Measurements from ENCODE around the gene TTLL1.
"Not testable (repeated sequence)": the region's sequence is repeated elsewhere in the genome, so short reads cannot be mapped to it uniquely, and the experiment has no call there.

The TTLL1 gene

GRCh38 chr22:43109921-43110443 lies 20.8 kb upstream of the TTLL1 start:
- DNase-seq: no peak

DNA sequence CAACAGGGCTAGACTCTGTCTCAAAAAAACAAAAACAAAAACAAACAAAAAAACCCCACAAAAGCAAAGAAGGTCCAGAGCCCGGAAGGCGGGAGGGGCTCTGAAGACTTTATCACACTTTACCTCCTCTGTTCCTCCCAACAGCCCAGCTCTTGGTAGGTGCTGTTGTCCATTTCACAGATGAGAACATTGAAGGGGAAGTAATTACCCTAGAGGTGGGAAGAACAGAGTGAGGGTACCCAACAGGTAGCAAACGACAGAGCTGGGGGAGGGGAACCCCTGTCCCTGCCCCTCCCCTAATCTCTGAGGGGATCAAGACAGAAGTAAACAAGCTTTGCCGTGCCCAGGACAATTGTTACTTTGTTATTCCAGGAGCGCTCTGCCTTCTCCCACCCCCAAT lies 20.3 kb upstream of the TTLL1 start:
- DNase-seq: no peak

DNA sequence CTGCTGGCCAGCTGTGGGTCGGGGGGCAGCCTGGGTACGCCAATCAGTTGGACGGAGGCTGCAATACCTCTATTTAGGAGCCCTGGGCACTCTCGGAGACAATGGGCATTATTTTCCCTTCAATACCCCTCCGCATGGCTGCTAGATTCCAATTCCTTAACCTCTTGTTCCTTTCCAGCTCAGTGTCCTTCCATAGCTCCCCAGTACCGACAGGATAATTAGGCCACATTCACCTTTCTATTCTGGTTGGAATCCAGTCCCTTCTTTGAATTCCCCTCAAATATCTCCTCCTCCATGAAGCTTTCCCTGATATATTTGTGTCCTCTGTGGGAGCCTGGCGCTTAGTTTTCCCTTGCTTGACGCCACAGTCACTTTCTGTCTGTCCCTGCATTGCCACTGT lies 17.1 kb upstream of the TTLL1 start:
- DNase-seq: no peak

GRCh38 chr22:43104950-43105349 lies 15.8 kb upstream of the TTLL1 start:
- not testable (repeated sequence) for DNase-seq

- not testable (repeated sequence) for DNase-seq
Observed at GRCh38 chr22:43104056-43104625, 14.9 kb upstream of the TTLL1 start.

DNA sequence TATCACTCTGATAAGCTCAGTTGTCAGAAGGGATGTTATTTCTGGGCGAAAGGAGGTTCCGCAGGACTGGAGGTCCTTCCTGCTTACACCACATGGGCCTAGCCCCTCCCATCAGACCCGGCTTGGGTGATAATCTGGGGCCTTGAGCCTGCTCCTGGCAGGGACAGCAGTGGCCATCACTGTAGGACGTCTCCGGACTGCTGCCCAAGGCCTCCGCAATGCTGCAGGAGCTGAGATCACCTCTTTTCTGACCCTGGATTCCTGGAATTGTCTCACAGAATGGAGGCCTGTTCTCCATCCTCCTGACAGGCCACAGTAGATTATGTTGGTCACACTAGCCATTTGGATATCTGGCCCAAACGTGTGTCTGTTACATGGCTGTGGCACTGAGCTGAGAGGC lies 12.1 kb upstream of the TTLL1 start:
- DNase-seq: no peak

- no peak for DNase-seq
Observed at GRCh38 chr22:43100225-43100624, 11.0 kb upstream of the TTLL1 start.

GRCh38 chr22:43099095-43099494 lies 9.9 kb upstream of the TTLL1 start:
- no peak for DNase-seq

DNA sequence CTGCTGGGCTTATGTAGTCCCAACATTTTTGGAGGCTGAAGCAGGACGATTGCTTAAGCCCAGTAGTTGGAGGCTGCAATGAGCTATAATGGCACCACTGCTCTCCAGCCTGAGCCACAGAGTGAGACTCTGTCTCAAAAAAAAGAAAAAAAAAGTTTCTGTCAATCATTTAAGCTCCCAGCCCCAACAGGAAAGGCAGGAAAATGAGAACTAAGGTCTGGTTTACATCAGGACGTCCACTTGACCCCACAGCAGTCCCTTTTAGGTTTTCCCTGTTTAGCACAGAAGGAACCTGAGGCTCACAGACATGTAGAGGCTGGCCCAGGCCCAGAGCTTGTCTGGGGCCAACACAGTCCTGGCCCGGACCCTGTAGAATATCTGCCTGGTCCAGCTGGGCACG lies 9.2 kb upstream of the TTLL1 start:
- DNase-seq: no peak

GRCh38 chr22:43096420-43096819 lies 7.2 kb upstream of the TTLL1 start:
- DNase-seq: no peak

- no peak for DNase-seq
Observed at GRCh38 chr22:43094551-43094950, 5.4 kb upstream of the TTLL1 start.

GRCh38 chr22:43094085-43094484 lies 4.9 kb upstream of the TTLL1 start:
- peak; percentile 54 for DNase-seq

DNA sequence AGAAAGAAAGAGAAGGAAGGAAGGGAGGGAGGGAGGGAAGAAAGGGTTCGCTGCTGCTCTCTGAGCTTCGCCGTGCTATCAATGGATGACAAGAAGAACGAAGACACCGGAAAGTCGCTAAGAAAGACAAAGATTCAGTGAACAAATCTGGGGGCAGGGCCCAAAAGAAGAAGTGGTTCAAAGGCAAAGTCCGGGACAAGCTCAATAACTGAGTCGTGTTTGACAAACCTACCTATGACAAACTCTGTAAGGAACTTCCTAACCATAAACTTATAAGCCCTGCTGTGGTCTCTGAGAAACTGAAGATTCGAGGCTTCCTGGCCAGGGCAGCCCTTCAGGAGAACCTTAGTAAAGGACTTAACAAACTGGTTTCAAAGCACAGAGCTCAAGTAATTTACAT lies 2.9 kb upstream of the TTLL1 start:
- no peak for DNase-seq

- peak; percentile 44 for DNase-seq
Observed at GRCh38 chr22:43090130-43090789, 1.1 kb upstream of the TTLL1 start.

GRCh38 chr22:43088627-43088983 lies 586 bp downstream of the TTLL1 start:
- DNase-seq: no peak

GRCh38 chr22:43085658-43086606 lies 3.3 kb downstream of the TTLL1 start:
- DNase-seq: no peak

- DNase-seq: no peak
Observed at GRCh38 chr22:43081968-43082367, 7.2 kb downstream of the TTLL1 start.

- no peak for DNase-seq
Observed at GRCh38 chr22:43080616-43081015, 8.6 kb downstream of the TTLL1 start.

GRCh38 chr22:43079742-43080141 lies 9.4 kb downstream of the TTLL1 start:
- DNase-seq: no peak

DNA sequence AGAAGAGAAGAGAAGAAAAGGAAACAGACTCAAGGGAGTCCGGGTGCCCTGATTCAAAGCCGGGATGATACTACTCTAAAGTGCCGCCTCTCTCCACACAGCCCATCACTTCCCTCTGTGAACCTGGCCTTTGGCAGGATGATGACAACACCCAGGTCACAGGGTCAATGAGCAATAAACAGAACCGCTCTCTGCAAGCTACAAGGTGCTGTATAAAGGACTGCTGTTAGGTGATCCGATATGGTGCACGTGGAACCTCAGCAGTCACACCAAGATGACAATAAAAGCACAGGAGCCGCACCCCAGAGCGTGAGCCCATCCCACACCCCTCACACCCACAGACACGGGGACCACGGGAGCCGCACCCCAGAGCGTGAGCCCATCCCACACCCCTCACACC lies 10.7 kb downstream of the TTLL1 start:
- no peak for DNase-seq

- no peak for DNase-seq
Observed at GRCh38 chr22:43077121-43077877, 11.9 kb downstream of the TTLL1 start.

- no peak for DNase-seq
Observed at GRCh38 chr22:43066844-43067385, 22.3 kb downstream of the TTLL1 start.

- no peak for DNase-seq
Observed at GRCh38 chr22:43066134-43066533, 23.1 kb downstream of the TTLL1 start.
